ENCODE data around the gene CHCHD4.

- TF ChIP-seq EZH2phosphoT487 (IDR thresholded peaks at IDR 0.05; ENCODE audit: borderline replicate concordance, low read length) = no peak
- TF ChIP-seq CTCF (conservative IDR thresholded peaks at IDR 0.05; ENCODE audit: low read depth, low read length) = no peak
- TF ChIP-seq EZH2 (IDR thresholded peaks at IDR 0.05; ENCODE audit: low read length, unreplicated experiment) = no peak
These were observed 45.2 kb upstream of the CHCHD4 start for GRCh38 chr3:14169871-14170270.

Measured in PC-3 (cell line).